HG03342 (cell line): ENCODE data around the gene ADAMTS18.

Source experiments
- ATAC-seq: cut with Tn5 transposase; IDR thresholded peaks from one replicate; pipeline ENCODE4 v1.9.1; 2021; ENCODE audit warnings: mild to moderate bottlenecking, moderate library complexity; ENCODE audit not compliant: unreplicated experiment

The ADAMTS18 gene

DNA sequence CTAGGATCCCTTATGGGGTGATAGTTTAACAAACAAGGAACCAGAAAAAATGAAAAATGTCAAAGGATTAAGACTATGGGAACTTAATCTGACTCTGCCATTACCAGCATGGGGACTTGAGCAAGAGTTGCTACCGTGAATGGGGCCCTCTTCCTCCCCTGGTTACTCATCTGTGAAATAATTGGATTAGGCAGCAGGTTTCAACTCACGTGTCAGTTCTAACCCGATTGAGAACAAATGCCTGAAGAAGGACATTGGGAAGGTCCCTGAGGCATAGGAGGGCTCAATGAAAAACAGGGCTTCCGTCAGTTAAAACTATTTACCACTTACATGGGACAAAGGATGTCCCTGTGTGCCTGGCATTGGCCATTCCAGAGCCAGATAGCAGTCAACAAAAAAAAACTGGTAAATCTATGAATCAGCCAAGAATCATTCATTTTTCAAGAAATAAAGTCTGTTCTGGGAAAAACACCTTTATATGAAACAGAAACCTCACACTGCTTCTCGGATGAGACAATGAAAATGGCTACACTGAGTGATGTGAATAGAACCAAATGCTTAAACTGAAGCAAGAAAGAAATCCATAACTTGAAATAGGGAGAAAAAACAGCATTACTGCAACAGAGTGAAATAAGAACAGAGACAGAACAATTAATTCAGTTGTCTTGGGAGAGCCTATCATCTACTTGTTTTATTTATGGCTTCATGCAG is 104.3 kb downstream of the ADAMTS18 start:
- ATAC-seq: no peak

DNA sequence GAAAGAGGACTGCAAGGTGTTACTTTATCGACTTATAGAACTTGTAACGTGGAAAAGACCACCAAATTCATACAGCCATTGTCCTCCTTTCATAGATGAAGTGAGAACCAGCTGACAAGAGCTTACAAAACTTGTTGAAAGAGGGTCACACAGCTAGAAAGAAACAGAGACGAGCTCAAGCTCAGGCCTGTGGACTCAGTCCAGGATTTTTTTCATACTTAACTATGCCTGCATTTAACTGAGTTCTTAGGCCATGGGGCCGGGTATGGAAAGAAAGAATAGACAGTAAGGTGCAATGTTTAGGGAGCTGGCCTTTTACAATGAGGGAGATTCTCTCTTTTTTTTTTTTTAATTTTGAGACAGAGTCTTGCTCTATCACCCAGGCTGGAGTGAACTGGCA is 106.1 kb downstream of the ADAMTS18 start:
- ATAC-seq: no peak

DNA sequence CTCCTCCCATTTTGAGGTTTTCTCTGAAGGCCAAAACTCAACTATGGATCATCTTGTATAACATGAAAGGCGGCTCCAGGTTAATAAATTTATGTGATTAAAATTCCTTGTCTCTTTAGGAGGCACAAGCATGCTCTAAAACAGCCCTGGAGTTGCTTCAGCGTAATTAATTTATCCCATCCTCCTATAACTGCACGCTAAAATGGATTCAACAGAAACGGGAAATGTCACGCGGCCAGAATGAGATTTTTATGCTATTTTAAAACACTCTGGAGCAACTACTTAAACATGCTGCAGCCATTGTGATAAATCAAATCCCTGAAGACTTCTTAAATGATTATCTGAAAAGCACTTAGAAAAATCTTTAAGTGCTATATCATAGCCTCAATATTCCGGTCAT is 106.6 kb downstream of the ADAMTS18 start:
- ATAC-seq: no peak

DNA sequence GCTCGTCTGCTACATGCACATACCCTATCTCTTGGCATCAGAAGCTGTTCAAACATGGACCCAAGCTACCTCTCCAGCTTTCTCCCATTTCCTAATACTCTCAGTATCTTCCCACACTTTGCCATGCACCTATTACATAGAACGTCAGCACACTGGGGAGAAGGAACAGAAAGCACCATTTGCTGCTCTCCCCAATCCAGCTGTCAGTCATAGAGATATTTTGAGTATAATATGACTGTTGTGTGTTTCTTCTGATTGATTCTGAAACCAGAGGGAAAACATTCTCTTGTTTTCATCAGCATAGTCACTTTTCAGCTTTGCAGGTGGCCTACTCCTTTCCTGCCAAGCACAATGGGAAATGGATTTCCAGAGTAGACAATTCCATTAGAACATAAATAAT is 107.1 kb downstream of the ADAMTS18 start:
- no peak for ATAC-seq

DNA sequence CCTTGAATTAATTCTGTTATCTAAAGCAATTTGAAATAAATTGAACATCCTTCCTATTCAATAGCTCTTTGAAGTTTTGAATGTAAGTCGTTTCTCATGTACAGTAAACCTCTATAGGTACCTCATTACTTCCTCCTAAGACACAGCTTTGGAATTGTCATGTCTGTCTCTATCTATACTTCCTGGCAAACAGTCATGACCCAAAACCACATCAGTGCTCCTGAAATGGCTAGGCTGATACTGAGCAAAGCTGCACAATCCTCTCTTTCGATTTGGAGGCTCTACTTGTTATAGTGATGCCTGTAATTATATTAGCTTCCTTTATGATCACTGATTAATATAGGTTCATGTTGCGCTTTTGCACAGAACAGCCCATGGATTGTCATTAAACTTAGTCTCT is 110.1 kb downstream of the ADAMTS18 start:
- ATAC-seq: no peak

DNA sequence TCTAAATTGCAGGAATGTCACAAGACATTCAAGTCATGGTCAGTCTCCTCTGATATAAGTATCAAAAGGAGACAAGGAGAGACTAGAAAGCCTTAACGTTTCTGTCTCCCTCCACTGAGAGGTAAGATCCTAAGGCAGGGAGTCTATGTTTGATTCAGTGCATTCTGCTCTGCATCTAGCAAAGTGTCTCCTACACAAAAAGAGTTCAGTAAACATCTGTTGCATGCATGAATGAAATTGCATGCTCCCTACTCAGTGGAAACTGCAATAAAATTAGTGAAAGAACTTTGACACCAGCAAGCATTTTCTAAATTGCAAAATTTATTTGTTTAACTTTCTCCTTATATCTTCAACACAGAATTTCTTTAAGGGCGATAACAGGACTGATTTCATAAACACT is 111.1 kb downstream of the ADAMTS18 start:
- no peak for ATAC-seq

DNA sequence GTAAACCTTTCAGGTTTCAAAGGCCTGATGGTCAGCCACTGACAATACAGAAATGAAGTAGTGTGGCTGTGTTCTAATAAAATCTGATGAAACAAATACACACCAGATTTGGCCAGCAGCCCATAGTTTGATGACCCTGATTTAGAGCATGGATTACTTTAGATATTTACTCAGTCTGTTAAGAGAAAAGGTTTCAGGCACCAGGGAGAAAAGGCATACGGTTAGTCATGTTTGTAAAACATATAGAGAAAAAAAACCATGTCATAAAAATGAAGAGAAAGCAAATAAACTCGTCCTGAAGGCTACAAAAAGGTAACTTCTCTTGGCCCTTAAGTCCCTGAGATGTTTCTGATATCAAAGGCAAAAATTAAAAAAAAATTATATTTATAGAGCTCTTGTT is 112.1 kb downstream of the ADAMTS18 start:
- no peak for ATAC-seq

DNA sequence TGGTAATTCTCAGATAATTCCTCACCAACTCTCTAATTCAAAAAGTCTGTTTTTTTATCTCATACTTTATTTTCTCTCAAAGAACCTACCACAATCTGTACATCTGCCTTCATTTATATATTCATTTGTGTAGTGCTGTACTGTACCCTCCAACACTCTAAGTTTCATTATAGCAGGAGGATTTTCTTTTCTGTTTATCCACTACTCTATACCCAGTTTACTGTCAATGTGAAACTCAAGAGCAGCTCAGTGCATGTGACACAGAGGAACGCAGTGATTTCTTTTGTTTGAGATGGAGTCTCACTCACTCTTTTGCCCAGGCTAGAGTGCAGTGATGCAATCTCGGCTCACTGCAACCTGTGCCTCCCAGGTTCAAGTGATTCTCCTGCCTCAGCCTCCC is 117.8 kb downstream of the ADAMTS18 start:
- ATAC-seq: no peak

DNA sequence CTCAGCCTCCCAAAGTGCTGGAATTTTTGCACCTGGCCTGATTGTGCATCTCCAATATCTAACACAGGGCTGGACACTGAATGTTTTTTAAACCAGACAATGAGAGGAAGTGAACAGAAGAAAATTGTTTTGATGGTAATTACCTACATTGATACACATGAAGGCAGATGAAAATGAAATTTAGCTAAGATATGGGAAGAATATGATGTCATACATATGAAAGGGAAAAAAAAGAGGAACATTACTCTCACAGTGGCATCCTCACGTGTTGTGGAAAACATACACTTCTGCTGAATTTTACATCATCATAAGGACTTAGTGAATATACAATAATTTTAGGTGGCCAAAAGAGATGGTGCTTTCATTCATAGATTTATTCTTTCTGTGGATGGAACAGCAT is 124.0 kb downstream of the ADAMTS18 start:
- no peak for ATAC-seq

DNA sequence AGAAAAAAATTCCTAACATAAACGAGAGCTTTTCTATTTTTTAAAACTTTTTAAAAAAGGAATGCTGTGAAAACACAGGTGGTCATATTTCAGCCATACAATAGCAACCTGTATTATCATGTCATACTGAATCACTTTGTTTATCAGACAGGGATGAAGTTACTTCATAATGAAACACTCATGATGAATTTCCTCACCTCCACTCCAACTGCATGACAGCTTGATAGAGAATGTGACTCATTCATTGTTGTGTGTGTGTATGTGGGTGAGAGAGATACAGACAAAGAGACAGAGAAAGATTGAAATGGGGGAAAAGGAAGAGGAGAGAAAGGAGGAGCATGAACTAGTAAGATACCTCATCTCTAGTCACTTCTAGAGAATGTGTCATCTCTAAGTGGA is 126.7 kb downstream of the ADAMTS18 start:
- ATAC-seq: no peak

DNA sequence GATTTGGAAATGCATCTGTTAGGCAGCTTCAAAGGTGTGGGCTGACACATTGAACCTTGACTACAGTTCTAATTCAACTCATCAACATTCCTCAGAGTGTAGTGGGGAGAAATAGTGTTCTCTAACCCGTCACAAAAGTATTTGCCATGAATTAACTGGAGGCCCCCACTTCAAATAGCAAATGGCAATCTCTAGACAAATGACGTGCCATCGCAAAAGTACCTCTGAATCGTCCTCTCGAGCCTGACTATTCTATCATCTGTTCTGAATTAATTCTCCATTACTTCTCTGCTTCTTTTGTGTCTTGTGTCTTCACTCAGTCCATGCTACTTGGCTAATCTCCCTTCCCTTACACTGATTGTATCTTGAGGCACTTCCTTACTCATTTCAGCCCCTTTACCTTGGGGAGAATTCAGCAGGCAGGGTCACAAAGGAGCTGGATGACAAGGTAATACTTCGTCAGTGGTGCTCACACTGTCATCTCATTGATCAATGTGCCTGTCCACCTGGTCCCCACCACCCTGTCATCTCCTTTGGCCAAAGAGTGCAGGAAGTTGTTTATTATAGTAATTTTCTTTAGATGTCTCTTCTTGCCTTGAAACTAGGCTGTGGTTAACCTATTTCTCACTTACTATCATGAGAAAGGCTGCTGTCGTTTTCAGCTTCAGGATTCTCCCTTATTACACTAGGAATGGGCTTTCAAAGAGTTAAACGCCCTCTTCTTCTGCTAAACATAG is 127.2 kb downstream of the ADAMTS18 start:
- ATAC-seq: no peak

DNA sequence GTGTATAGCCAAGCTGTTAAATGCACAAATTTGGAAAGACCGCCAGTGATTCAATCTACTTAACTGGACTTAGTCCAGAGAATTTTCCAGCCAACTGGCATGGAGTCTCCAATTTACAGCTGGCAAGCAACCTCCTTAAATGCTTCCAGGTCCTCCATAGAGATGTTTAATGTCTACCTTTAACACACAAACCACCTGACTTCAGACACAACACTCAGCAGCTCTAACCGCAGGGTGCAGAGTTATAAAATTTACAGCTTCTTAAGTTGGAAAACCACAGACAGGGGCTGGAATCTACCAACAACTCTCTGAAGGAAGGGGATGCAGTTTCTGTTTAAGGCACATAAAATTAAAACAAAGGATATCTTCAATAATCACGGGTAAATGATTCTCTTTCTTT is 128.8 kb downstream of the ADAMTS18 start:
- ATAC-seq: no peak

DNA sequence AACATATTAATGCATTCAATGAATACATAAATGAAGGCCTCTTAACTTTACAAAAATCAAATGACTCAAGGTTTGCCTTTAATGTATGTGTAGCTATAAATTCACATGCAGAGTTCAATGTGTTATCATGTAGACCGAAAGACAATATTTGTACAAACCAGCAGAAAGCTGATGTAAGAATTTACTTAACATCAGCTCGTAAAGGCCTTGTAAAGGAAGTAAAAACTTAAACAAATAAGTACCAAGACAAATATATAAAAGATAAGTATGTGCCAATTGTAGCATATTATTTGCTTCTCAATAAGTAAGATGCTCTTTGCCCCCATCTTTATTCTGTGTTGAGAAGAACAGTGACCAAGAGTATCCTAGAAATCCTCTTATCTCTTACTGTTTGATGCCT is 130.0 kb downstream of the ADAMTS18 start:
- ATAC-seq: no peak

DNA sequence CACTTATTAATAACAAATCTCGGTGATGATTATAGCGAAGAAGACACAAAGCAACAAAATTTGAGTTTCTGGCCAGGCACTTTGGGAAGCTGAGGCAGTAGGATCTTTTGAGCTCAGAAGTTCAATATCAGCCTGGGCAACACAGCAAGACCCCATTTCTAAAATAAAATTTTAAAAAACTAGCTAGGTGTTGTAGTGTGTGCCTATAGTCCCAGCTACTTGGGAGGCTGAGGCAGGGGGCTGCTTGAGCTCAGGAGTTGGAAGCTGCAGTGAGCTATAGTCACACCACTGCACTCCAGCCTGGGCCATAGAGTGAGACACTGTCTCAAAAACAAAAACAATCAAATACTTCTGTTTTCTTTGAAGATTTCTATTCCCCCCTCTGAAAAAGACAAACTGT is 130.7 kb downstream of the ADAMTS18 start:
- ATAC-seq: no peak

DNA sequence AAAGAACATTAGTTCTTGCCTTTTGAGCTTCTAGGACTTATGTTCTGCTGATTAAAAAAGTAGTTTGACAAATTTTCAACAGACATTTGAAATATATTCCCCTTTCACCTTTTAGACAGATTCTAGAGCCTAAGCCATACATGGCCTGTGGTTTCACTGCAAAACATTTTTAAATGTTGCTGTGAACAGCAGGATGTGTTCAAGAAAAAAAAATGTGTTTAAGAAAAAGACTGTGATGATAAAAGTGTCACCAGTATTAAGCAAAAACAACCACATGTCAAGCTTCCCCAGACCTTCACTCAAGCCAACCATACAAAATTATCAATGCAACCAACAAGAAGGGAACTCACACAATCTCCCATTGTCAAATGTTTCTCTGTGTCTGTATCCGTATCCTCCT is 132.2 kb downstream of the ADAMTS18 start:
- no peak for ATAC-seq

DNA sequence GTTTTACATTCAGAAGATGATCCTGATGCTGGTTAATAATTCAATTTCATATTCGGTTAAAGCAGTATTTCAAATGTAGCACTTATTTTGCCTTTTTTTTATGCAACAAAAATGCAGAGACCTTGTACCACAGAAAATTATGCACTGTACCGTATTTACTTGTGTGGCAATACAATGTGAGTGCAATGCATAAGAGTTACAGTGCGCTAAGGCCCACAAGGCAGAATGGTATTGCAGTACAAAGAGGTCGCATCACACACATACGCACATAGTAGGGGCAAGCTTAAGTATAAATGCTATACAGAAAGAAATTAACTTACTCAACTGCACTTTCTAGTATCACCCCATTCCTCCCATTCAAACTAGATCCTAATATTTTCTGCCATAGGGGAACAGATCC is 132.6 kb downstream of the ADAMTS18 start:
- no peak for ATAC-seq

DNA sequence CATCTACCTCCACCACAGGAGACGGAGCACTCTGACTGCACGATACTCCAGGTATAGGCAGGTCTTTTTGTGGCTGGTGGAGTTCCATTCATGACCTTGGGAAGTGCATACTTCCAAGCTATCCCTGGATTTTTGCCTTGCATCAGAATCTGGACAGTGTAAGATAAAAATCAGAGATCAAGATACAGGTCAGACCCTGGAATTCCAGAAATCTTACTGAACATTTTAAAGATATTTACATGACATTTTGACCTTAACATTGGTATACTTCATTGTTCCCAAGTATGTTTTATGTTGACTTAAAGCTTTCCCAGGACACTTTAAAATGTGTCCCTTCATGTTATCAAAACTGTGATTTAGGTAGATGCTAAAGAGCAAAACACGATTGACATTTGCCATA is 134.6 kb downstream of the ADAMTS18 start:
- no peak for ATAC-seq

DNA sequence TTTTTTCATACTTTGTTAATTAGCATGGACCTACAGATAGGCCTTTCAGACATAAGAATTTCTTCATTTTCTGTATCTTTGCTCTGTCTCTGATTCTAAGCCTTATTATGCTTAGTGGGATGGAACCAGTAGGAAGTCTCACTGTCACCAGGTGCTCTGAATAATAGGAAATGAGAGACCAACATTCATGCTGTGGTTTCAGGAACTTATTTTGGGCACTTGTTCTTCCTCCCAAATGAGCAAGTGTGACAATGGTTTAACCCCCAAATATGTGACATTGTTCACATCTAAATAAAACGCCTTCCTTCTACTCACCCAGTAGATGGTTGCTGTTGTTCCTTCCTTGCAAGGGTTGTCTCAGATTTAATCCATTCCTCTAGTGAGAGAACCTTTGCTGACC is 135.4 kb downstream of the ADAMTS18 start:
- no peak for ATAC-seq

DNA sequence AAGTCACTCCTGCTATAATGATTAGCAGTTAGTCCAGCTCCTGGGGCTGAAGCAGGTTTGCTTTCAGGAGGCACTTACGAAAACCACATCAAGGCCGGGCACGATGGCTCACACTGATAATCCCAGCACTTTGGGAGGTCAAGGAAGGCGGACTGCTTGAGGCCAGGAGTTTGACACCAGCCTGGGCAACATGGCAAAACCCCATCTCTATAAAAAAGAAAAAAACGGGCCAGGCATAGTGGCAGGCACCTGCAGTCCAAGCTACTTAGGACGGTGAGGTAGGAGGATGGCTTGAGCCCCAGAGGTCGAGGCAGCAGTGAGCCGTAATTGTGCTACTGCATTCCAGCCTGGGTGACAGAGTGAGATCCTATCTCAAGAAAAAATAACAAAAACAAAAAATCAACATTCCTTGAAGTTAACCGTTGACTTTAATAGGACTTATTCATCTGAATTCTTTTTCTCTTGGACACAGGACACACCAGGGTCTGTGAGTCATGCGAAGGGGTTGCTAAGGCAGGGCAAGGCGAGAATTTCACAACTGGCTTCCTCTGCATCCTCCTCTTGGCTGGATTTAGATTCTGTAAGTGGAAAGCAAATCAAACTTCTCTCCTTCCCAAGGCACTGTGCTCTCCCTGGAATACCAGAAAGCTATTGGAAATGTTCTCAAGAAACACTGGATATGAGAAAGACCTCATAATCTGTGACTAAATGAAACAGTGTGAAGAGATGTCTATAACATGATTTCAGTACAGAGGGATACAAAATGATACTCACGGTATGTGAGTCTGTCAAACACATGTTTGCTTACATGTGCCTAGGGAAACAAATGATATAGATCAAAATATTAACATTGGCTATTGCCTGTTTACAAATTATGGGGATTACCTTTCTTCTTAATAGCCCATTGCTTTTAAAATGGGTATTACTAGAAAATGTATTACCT is 136.1 kb downstream of the ADAMTS18 start:
- ATAC-seq: no peak

DNA sequence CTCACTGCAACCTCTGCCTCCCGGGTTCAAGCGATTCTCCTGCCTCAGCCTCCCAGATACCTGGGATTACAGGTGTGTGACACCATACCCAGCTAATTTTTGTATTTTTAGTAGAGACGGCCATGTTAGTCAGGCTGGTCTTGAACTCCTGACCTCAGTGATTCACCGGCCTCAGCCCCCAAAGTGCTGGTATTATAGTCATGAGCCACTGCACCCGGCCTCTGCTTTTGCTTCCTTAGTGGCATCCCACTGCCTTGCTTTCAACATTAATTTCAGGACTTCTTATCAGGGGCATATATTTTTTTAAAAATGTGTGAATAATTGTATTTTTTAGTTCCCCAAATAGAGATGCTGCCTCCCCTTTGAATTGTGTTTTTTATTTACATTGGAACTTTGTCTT is 136.8 kb downstream of the ADAMTS18 start:
- no peak for ATAC-seq

DNA sequence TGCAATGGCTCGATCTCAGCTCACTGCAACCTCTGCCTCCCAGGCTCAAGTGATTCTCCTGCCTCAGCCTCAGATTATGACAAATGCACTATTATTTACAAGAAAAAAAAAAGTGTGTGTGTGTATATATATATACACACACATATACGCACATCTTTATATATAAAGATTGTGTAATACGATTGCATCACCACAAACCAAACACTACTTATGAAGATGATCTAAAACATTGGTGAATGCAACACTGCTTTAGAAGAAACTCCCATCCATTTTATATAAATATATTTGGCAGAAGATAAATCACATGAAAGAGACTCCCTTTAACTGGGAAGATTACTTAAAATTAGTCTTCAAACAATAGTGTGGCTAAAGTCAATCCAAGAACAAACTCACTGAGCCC is 138.9 kb downstream of the ADAMTS18 start:
- no peak for ATAC-seq
